Measurements from ENCODE around the gene ZNF722.
"Not testable (repeated sequence)": the region's sequence is repeated elsewhere in the genome, so short reads cannot be mapped to it uniquely, and the experiment has no call there.

Gene ZNF722

DNA sequence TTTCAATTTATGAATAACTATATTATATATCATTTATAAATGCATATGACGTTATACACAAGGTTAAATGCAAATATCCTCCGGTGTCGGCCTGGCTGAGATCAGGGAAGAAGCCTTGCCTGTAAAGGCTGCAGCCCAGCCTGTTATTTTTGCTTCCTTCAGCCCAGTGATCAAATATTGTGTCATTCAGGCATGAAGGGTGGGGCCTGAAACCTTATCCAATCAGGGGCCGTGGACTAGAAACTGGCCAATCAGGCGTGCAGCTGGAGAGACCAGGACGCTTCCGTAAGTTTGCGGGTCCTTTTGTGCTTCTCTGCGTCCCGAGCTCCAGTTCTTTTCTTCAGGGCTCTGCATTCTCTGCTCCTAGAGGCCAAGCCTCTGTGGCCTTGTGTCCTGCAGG lies at the start of gene ZNF722:
ZNF722 (plus strand) TSS at position 301 of the 400 bp plus-strand sequence. CDS start 113 bp downstream, outside the sequence.
- DNase-seq (ENCODE audit: low read depth, low spot score) = no peak
- H3K27ac ChIP-seq = no peak within 1 kb of the TSS

DNA sequence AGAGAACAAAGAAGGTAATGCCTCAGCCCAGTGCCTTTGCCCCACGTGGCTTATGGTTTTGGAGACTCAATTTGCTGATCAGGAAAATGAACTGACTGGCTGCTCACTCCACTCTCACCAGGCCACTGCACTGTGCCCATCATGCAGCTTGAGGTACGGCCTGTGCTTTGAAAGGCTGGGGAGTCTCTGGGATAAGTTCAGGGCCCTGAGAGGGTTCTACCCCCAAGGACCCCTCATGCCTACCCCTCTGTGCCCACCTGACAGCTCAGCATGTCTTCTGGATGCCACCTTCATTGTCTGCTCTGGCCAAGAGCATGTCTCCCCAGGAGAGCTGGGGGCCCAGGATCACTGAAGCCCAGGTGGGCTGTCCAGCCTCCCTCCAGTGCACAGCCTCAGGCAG lies 45.5 kb upstream of the ZNF722 start:
- no peak for DNase-seq (ENCODE audit: low read depth, low spot score)
- H3K27ac ChIP-seq = no peak overlapping the region

DNA sequence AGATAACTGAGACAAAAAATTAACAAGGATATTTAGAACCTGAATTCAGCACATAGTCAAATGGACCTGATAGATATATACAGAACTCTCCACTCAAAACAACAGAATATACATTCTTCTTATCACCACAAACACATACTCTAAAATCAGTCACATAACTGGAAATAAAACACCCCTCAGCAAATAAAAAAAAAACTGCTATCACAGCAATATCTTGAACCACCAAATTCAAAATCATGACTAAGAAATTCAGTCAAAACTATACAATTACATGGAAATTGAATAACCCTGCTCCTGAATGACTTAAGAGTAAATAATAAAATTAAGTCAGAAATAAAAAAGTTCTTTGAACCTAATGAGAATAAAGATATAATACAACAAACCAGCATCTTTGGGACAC lies 30.0 kb upstream of the ZNF722 start:
- DNase-seq (ENCODE audit: low read depth, low spot score) = no peak
- no peak overlapping the region for H3K27ac ChIP-seq

DNA sequence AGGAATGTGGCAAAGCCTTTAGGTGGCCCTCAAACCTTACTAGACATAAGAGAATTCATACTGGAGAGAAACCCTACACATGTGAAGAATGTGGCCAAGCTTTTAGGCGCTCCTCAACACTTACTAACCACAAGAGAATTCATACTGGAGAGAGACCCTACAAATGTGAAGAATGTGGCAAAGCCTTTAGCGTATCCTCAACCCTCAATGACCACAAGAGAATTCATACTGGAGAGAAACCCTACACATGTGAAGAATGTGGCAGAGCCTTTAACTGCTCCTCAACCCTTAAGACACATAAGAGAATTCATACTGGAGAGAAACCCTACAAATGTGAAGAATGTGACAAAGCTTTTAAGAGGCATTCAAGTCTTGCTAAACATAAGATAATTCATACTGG lies 16.8 kb downstream of the ZNF722 start:
- H3K27ac ChIP-seq; DNase-seq (ENCODE audit: low read depth, low spot score): not testable (repeated sequence)

DNA sequence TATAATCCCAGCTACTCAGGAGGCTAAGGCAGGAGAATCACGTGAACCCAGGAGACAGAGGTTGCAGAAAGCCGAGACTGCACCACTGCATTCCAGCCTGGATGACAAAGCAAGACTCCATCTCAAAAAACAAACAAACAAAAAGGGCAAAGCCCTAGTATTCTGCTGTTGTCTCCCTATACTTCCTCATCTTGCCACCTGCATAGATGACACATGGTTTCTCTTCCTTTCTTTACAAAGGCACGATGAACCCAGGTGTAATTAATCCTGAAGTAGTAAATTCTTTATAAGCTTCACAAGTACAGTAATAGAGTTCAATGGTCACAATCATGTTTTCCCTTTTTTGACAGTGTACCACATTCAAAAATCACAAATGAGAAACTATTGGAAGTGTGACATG lies 36.7 kb downstream of the ZNF722 start:
- no peak overlapping the region for H3K27ac ChIP-seq
- no peak for DNase-seq (ENCODE audit: low read depth, low spot score)

DNA sequence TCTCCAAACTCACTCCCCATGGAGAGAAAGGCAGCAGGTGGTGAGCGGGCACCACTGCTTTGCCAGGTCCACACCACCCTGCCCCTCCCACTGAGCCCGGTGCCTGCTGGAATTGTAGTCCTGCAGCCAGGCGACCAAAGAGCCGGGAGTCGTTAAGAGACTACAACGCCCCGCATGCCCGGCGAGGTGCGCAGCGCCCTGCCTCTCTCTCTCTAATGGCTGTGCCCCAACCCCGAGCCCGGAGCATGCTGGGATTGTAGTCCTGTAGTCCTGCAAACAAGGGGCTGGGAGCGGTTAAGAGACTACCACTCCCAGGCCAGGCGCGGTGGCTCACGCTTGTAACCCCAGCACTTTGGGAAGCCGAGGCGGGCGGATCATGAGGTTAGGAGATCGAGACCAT lies 38.4 kb downstream of the ZNF722 start:
- no peak for DNase-seq (ENCODE audit: low read depth, low spot score)
- H3K27ac ChIP-seq = no peak overlapping the region

DNA sequence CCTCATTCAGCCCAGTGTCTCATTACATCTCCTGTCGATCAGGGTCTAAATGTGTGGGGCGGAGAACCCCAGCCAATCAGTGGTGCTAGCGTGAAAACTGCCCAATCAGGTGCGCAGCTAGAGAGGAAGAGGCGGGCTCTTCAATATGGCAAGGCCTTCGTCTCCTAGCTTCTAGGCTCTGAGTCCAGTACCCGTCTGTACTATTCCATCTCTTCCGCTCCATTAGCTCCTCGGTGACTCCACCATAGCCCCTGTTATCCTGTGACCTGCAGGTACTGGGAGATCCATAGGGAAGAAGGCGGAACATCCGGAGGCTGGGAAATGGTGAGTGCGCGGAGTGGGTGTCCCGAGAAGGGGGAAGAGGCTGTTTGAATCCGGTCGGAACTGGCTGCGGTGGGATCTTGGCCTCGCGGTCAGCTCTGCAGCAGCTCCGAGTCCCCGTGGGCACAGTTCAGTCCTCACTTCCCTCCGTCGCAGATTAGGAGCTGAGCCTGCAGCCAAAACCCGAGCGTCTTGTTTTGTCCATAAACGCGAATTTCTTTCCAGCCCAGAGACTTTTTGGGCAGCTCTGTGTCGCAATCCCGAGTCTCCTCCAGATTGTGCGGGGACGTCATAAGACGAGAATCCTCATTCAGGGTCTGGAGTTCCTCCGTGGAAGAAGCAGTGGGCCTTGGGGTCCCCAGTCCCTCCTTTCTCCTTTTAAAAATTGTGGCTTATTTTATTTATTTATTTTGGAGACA lies 46.8 kb downstream of the ZNF722 start, which contains the start of gene ZNF727:
ZNF727 (plus strand) TSS at position 134 of the 740 bp plus-strand sequence; CDS start at position 322, 188 bp downstream.
- no peak within 1 kb of the TSS for H3K27ac ChIP-seq
- DNase-seq (ENCODE audit: low read depth, low spot score) = no peak

DNA sequence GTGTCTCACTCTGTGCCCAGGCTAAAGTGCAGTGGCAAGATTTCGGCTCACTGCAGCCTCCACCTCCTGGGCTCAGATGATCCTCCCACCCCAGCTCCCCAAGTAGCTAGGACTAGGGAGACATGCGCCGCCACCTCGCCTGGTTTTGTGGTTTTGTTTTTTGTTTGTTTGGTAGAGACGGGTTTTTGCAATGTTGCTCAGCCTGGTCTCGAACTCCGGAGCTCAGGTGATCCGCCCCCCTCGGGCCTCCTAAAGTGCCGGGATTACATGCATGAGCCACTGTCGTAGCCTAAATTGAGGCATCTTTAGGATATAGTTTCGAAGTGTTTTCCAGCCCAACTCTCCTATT lies 47.4 kb downstream of the ZNF722 start:
- H3K27ac ChIP-seq = no peak overlapping the region
- DNase-seq (ENCODE audit: low read depth, low spot score) = no peak

Data from epithelial cell of prostate (primary cell).